Measurements from ENCODE around the gene C10orf95. TPM values are rescaled to one million over a fixed set of nuclear protein-coding genes. Genes with fewer than 3 reads are reported as not detected.

Gene C10orf95
- polyA plus RNA-seq, 1 donor from 2014 or later: 0.70 TPM

DNA sequence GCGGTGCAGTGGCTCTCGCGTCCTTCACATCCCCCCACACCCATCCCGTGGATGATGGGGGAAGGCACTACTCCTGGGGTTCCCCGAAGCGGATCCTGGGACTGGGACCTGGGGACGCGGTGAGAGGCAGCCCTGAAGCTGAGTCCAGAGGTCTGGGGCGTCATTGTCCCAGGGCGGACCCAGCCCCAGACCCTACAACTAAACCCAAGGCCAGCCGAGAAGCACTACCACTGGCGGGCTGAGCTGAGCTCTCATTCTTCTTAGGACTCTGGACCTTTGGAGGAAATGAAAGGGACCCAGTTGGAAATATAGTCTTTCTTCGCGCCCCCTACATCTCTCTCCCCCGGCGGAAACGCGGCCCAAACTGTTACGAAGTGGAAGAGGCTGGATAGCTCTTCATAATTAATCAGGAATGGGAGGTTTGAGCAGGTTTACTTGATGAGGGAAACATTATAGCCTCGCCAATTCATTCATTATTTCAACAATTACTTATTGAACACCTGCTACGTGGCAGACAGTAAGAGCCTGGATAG, 31.1 kb downstream of the C10orf95 start:
- H3K4me1 Mint-ChIP-seq: peaks cover 10 to 20% (median 17%) of the 10 kb centered on the region in 3 donors

DNA sequence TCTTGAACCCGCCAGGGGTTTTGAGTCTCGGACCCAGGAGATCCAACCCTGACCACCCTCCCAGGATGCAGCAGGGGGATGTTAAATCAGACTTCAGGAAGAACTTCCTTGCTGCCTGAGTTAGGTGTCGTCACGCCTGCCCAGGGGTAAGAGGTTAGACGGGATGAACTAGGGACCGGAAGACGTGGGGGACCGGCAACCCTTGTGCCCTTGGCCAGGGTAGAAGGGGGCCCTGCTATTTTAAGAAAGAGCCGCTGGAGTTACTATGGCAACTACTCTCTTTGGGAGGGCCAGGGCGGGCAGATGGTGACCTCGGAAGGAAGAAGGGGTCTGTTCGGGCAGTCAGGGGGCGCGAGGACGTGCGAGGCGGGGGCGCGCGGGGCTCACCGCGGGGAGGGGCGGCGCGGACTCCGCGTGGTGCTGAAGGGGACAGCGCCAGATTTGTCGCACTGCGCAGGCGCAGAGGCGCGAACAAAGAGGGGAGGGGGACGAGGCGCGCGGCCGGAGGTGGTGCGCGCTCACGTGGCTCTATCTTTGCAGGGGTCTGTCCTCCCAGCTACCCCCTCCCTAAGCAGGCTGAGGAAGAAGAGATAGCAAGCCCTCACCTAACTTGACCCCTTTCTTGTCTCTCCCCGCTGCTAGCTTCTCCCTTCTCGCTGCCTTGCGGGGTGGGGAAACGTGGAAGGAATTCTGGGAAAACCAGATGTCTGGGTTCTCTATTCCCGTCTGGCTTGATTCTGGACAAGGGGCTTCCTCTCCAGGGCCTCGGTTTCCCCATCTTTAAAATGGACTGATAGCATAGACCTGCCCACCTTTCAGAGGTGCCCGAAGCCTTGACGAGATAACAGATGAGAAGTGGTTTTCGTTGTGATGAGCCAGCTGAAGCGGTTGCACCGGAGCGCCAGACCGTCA, 31.8 kb downstream of the C10orf95 start:
- Mint-ChIP-seq H3K36me3 (peaks cover 2% of the 10 kb centered on the region), H3K27me3 (peaks cover 24% of the 10 kb centered on the region), H3K9me3 (no peaks in the 10 kb centered on the region), H3K27ac (peak overlapping the region in 2 of 3 donors; percentile 83 to 95), H3K4me3 (peak overlapping the region; percentile 68 to 99 (median 96)), H3K4me1 (peaks cover 10 to 20% (median 14%) of the 10 kb centered on the region in 3 donors)

More for the DNA sequence above, 31.1 kb downstream of the C10orf95 start:
- peaks cover 2% of the 10 kb centered on the region for H3K36me3 Mint-ChIP-seq
- peak overlapping the region; percentile 94 to 98 (median 95) for H3K27ac Mint-ChIP-seq
- peak overlapping the region; percentile 95 to 100 (median 98) for H3K4me3 Mint-ChIP-seq
- no peaks in the 10 kb centered on the region for H3K9me3 Mint-ChIP-seq
- peaks cover 23% of the 10 kb centered on the region for H3K27me3 Mint-ChIP-seq

DNA sequence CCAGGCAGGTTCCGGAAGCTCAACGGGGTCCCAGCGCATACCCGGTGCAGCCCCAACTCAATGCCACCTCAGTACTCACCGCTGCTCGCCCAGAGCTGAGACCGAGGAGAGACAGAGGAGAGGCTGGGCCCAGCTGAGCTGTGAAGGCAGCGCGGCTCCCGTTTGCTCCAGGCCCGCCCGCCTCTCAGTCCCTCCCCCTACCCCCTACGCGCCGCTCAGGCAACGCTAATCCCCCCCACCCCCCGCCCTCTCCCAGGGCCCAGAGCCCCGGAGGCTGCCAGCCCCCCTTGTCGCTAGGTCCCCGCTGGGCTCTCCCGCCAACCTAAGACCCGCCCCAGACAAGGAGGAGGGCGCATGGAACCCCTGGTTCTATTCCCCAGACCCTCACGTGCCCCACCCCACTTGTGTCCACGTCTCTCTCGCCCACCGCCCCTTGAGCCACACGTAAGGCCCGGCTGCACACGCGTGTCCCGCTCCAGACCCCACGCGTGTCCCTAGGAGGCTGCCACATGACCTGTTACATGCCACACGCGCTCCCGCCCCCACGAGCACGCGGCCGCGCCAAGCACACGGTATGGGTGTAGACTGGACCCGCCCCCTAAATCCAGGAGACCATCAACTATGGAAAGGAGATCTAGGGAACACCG, 32.6 kb downstream of the C10orf95 start, which contains the start of gene PSD:
TSS of gene PSD (minus strand) at position 164 of the 647 bp plus-strand sequence. CDS start 1,747 bp downstream, outside the sequence.
- peaks cover 27% of the 10 kb centered on the region for H3K27me3 Mint-ChIP-seq
- H3K4me3 Mint-ChIP-seq: peak within 1 kb of the TSS; percentile 48 to 99 (median 82)
- H3K36me3 Mint-ChIP-seq: peaks cover 2% of the 10 kb centered on the region
- no peaks in the 10 kb centered on the region for H3K9me3 Mint-ChIP-seq
- peak within 1 kb of the TSS in 2 of 3 donors; percentile 83 to 95 for H3K27ac Mint-ChIP-seq
- peaks cover 10 to 20% (median 12%) of the 10 kb centered on the region in 3 donors for H3K4me1 Mint-ChIP-seq

DNA sequence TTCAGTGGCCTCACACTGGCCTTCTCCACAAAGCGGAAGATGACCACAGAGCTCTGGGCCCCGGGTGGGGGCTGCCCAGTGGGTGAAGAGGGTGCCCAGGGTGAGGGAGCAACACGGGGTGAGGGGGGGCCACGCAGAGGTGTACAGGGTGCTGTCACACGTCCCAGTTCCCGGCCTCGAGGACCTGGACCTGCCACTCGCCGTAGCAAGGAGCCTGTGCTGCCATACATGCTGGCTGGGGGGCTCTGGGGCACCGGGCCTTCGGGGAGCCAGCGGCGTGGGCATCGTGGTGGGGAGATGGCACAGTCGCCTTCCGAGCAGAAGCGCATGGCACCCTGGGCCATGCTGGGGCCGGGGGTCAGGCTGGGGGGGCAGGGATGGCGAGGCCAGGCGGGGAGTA, 34.6 kb downstream of the C10orf95 start:
- no peaks in the 10 kb centered on the region for H3K9me3 Mint-ChIP-seq
- no peak overlapping the region for H3K4me3 Mint-ChIP-seq
- H3K27me3 Mint-ChIP-seq: peaks cover 38% of the 10 kb centered on the region
- H3K4me1 Mint-ChIP-seq: peaks cover 10 to 17% (median 12%) of the 10 kb centered on the region in 3 donors
- peaks cover 2% of the 10 kb centered on the region for H3K36me3 Mint-ChIP-seq
- no peak overlapping the region for H3K27ac Mint-ChIP-seq

DNA sequence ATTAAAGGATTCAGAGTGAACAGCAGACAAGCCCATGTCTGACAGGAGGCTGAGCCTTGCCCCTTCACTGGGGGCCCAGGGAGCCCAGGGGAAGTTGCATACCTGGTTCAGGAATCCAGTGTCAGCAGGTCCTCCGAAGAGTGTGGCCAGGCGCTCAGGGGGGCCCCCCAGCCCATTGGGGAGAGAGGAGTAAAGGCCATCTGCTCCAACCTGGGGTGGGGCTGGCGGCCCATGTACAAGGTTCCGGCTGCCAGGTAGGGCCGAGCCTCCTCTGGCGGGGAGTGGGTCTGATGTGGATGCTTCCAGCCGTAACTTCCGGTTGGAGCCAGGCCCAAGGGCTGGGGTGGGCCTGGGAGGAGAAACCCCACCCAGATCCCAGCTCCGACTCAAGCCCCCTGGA, 35.1 kb downstream of the C10orf95 start:
- Mint-ChIP-seq H3K9me3 (no peaks in the 10 kb centered on the region), H3K4me1 (peaks cover 10 to 18% (median 13%) of the 10 kb centered on the region in 3 donors), H3K4me3 (peak overlapping the region in 1 of 4 donors; percentile 41), H3K27me3 (peaks cover 41% of the 10 kb centered on the region), H3K36me3 (peaks cover 2% of the 10 kb centered on the region), H3K27ac (peak overlapping the region in 1 of 3 donors; percentile 84)

DNA sequence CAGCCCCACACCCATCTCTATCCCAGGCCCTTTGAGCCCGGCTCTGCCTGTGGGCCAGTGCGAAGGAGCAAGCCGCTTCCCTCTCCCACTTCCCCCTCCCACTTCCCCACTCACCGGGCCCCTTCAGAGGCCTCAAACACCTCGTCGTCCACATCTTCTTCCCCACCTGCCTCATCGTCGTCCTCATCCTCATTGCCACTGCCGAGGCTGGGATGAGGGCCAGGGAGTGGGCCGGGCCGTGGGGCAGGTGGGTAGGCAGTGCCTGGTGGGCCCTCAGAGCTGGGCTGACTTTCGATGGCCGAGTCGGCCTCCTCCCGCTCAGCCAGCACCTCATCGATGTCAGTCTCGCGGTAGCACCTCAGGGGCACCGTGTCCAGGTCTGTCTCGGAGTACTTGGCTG, 36.6 kb downstream of the C10orf95 start:
- no peak overlapping the region for H3K27ac Mint-ChIP-seq
- H3K27me3 Mint-ChIP-seq: peaks cover 47% of the 10 kb centered on the region
- peaks cover 4 to 17% (median 13%) of the 10 kb centered on the region in 3 donors for H3K4me1 Mint-ChIP-seq
- peak overlapping the region in 1 of 4 donors; percentile 22 for H3K4me3 Mint-ChIP-seq
- H3K9me3 Mint-ChIP-seq: no peaks in the 10 kb centered on the region
- peaks cover 5% of the 10 kb centered on the region for H3K36me3 Mint-ChIP-seq

DNA sequence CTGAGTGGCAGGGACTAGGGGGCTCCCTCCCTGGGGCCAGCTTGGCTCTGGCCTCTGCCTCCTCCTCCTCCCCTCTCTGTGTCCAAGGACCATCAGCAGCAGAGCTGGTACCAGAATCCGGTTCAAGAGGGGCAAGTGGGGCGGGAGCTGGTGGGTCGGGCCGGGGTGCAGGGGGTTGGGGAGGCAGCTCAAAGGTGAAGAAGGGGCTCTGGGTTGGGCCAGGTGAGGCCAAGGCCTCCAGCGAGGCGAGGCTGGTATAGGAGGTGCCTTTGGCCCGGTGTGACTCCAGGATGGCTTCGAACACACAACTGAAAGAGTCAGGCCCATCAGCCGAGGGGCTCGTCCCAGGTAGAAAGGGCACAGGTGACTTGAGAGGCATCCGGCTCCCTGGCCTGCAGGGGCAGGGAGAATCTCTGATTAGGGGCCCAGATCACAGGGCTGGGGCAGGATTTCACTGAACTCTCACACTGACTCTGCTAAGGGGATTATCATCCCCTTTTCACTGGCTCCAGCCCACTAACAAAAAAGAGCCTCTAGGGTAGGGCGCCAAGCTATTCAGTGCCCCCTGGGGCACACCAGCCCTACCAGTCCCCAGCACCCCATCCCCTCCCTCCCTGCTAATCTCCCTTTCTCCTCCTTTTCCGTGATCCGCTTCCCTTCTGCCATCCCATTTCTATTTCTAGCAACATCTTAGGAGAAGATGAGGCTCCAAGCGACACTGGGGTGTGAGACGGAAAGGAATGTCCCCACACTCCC, 37.4 kb downstream of the C10orf95 start:
- H3K4me3 Mint-ChIP-seq: peak overlapping the region in 1 of 4 donors; percentile 22
- peaks cover 7 to 20% (median 14%) of the 10 kb centered on the region in 3 donors for H3K4me1 Mint-ChIP-seq
- H3K27ac Mint-ChIP-seq: peak overlapping the region in 1 of 3 donors; percentile 49
- peaks cover 50% of the 10 kb centered on the region for H3K27me3 Mint-ChIP-seq
- no peaks in the 10 kb centered on the region for H3K9me3 Mint-ChIP-seq
- peaks cover 5% of the 10 kb centered on the region for H3K36me3 Mint-ChIP-seq

DNA sequence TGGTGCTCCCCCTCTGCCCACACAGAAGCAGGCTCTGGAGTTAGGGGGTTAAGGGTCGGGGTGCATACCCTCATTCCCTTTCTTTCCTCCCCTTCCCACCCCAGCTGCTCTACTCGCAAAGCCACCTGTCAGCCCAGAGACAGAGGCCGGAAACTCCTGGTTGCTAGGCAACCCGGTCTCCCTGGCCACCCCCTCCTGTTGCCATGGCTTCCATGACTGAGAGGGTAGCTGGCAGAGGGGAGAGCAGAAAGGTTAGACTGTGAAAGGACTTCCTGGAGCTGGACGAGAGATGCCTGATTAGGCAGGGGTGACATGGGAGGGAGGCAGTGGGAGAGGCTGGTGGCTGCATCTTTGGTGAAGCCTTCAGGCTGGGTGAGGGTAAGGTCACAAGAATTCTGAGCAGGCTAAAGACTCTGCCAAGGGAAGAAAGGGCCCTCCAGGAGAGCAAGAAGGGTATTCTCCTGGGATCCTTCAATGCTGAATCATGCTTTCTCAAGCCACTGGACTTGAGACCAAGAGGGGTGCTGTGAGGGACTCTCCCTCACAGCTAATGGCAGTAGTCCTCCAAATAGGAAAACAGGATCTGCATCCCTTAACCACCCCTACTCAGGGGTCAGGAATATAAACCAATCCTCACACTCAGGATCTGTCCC, 38.2 kb downstream of the C10orf95 start:
- Mint-ChIP-seq H3K36me3 (peaks cover 5% of the 10 kb centered on the region), H3K4me3 (peak overlapping the region in 1 of 4 donors; percentile 52), H3K4me1 (peaks cover 7 to 23% (median 18%) of the 10 kb centered on the region in 3 donors), H3K9me3 (no peaks in the 10 kb centered on the region), H3K27ac (peak overlapping the region in 1 of 3 donors; percentile 72), H3K27me3 (peaks cover 50% of the 10 kb centered on the region)

DNA sequence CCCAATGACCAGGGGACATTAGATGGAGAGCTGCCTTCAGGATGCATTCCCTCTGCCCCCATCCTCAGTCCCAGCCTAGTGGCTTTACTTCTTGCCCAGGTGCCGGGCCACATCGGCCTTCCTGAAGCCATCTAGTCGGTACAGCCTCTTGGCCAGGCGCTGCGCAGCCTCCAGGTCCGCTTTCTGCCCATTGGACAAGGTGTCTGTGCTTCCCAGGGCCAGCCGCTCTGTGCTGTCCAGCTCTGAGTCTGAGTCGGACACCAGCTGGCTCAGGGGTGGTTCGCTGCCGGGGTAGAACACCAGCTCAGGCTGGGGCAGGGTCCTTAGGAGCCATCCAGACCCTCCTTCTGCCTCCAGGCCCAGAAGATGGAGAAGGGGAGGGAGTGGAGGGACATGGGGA, 39.0 kb downstream of the C10orf95 start:
- peak overlapping the region in 1 of 4 donors; percentile 34 for H3K4me3 Mint-ChIP-seq
- H3K27ac Mint-ChIP-seq: peak overlapping the region in 1 of 3 donors; percentile 72
- H3K27me3 Mint-ChIP-seq: peaks cover 52% of the 10 kb centered on the region
- no peaks in the 10 kb centered on the region for H3K9me3 Mint-ChIP-seq
- peaks cover 7 to 23% (median 20%) of the 10 kb centered on the region in 3 donors for H3K4me1 Mint-ChIP-seq
- H3K36me3 Mint-ChIP-seq: peaks cover 5% of the 10 kb centered on the region

DNA sequence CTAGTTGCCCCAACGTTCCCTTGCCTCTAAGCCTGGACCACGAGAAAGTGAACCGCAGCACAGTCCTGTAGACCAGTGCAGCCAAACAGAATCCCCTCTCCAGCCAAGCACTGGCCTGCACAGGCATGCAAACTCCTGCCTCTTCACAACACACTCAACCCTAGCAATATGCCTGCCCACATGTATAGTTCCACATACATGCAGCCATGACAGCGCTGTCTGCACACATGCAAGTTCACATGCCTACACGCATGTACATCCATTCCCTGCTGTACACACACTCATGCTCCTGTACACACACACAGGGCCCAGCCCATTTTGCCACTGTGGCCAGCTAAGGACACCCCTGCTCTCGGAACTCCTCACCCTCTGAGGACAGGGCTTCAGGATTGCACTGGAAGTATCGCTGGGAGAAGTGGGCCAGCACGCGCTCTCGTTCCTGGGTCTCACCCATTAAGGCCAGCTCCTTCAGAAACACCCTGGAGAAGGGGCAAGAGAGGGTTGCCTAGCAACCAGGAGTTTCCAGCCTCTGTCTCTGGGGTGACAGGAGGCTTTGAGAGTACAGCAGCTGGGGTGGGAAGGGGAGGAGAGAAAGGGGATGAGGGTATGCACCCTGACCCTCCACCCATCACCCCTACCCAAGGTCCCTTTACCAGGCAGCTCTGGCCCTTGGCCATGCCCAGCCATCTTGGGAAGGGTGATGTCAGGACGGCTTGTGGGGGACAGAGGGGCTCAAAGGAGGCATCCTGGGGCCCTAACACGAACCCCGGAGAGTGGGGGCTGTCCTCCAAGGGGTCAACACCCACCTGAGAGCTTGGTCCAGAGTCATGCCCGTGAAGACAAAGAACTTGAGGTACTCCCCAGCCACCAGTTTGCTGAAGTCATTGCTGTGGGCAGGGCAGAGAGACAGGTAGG, 39.7 kb downstream of the C10orf95 start:
- H3K36me3 Mint-ChIP-seq: peaks cover 5% of the 10 kb centered on the region
- peak overlapping the region; percentile 9 to 82 (median 62) for H3K4me3 Mint-ChIP-seq
- H3K4me1 Mint-ChIP-seq: peaks cover 7 to 23% (median 20%) of the 10 kb centered on the region in 3 donors
- peaks cover 55% of the 10 kb centered on the region for H3K27me3 Mint-ChIP-seq
- H3K27ac Mint-ChIP-seq: peak overlapping the region in 1 of 3 donors; percentile 72
- H3K9me3 Mint-ChIP-seq: no peaks in the 10 kb centered on the region

DNA sequence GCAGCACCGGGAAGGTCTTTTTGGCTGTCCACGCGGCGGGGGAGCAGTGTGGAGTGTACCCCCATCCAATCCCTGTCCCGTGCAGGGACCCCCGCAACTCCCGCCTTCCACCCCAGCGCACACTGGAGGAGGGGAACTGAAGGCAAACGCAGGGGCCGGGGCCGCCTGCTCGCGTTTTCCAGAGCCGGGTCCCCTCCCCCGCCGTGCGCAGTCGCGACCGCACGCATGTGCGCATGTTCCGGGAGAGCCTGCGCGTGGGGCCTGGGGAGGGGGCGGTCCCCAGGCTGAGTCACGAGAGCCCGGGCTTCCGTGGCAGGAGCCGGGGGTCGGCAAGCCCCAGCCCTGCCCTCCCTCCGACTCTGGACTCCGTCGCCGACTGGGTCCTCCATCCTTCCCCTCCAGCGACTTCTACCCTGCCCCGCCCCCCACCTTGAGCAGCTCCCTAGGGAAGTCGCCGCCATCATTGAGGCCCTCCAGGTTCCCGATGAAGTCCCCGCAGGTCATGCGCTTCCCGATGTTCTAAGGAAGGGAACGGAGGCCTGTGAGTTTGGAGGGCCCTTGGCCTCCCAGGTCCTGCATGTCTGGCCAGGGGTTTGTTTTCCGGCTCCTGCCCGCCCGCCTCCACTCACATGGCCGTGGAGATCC, 40.8 kb downstream of the C10orf95 start:
- no peak overlapping the region for H3K27ac Mint-ChIP-seq
- H3K27me3 Mint-ChIP-seq: peaks cover 53% of the 10 kb centered on the region
- no peaks in the 10 kb centered on the region for H3K9me3 Mint-ChIP-seq
- peaks cover 7 to 23% (median 18%) of the 10 kb centered on the region in 3 donors for H3K4me1 Mint-ChIP-seq
- H3K4me3 Mint-ChIP-seq: peak overlapping the region in 3 of 4 donors; percentile 67 to 81 (median 75)
- H3K36me3 Mint-ChIP-seq: peaks cover 3% of the 10 kb centered on the region

DNA sequence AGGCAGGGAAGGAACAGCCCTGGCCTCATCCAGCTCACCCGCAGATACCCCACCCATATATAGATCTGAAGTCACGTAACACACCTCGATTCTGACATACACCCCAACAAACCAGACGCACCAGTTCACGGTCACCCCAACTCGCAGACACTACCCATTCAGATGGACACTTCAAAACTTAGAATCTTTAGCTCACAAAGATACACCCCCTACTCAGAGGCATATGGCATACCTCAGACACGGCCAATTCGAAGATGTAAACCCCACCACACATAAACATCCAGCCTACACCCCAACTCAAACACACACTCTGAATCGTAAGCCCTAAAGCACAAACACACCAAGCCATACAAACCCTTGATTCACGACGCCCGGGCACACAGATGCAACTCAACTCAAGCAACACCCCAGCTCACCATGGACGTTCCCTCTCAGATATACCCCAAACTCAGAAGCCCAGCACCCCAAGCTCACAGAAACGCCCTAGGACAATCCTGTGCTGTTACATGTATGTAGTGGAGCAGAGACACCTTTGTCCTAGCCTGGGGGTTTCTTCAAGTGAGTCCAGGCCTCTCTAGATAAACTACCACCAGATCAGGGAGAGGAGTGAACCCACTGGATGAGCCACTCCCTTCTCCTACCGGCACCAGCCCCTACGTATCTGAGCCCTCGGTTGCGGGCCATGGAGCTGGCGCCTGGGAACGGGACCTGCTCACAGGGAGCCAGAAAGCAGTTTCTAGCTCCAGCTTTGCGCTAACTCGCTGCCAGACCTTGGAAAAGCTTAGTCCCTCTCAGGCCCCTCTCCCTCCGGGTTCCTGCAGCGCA, 41.5 kb downstream of the C10orf95 start:
- Mint-ChIP-seq H3K4me3 (peak overlapping the region; percentile 29 to 81 (median 71)), H3K27me3 (peaks cover 53% of the 10 kb centered on the region), H3K36me3 (peaks cover 3% of the 10 kb centered on the region), H3K4me1 (peaks cover 7 to 23% (median 20%) of the 10 kb centered on the region in 3 donors), H3K9me3 (no peaks in the 10 kb centered on the region), H3K27ac (peak overlapping the region; percentile 51 to 73 (median 54))
